Occipital lobe (tissue), 2 donors: ENCODE data around the gene STXBP6. TPM values are rescaled to one million over a fixed set of nuclear protein-coding genes. Genes with fewer than 3 reads are reported as not detected.
"Not testable (repeated sequence)": the region's sequence is repeated elsewhere in the genome, so short reads cannot be mapped to it uniquely, and the experiment has no call there.

Source experiments
- DNase-seq: peaks from one replicate; lab custom pipeline; 2025; lab: John Stamatoyannopoulos, UW
- total RNA-seq: library from RNA; depleted of rRNA; stranded (reverse); fragments of >200 nt; gene quantifications from one replicate; pipeline ENCODE4 v1.2.3, GENCODE V29; 2014

The STXBP6 gene
- total RNA-seq, 1 donor from 2014 or later: 11.9 TPM

- no peak for DNase-seq
Observed at GRCh38 chr14:24986206-24986893, 63.6 kb downstream of the STXBP6 start.

GRCh38 chr14:24984846-24985589, 64.9 kb downstream of the STXBP6 start:
- DNase-seq: no peak

GRCh38 chr14:24982472-24983155, 67.3 kb downstream of the STXBP6 start:
- DNase-seq: no peak

GRCh38 chr14:24979725-24980239, 70.2 kb downstream of the STXBP6 start:
- DNase-seq: no peak

- no peak for DNase-seq
Observed at GRCh38 chr14:24978862-24979724, 70.9 kb downstream of the STXBP6 start.

- DNase-seq: no peak
Observed at GRCh38 chr14:24976602-24977001, 73.3 kb downstream of the STXBP6 start.

GRCh38 chr14:24975393-24975792, 74.6 kb downstream of the STXBP6 start:
- no peak for DNase-seq

- DNase-seq: no peak
Observed at GRCh38 chr14:24974591-24975374, 75.2 kb downstream of the STXBP6 start.

GRCh38 chr14:24972844-24973243, 77.1 kb downstream of the STXBP6 start:
- no peak for DNase-seq

GRCh38 chr14:24971255-24971654, 78.7 kb downstream of the STXBP6 start:
- DNase-seq: no peak

- no peak for DNase-seq
Observed at GRCh38 chr14:24966579-24966964, 83.4 kb downstream of the STXBP6 start.

- no peak for DNase-seq
Observed at GRCh38 chr14:24965934-24966578, 83.9 kb downstream of the STXBP6 start.

- DNase-seq: no peak
Observed at GRCh38 chr14:24965578-24965933, 84.4 kb downstream of the STXBP6 start.

GRCh38 chr14:24964591-24964990, 85.4 kb downstream of the STXBP6 start:
- no peak for DNase-seq

GRCh38 chr14:24964048-24964447, 85.9 kb downstream of the STXBP6 start:
- DNase-seq: no peak

GRCh38 chr14:24962118-24962517, 87.8 kb downstream of the STXBP6 start:
- not testable (repeated sequence) for DNase-seq

- DNase-seq: no peak
Observed at GRCh38 chr14:24960816-24961215, 89.1 kb downstream of the STXBP6 start.

- DNase-seq: no peak
Observed at GRCh38 chr14:24959791-24960331, 90.1 kb downstream of the STXBP6 start.

- DNase-seq: no peak
Observed at GRCh38 chr14:24958271-24958670, 91.7 kb downstream of the STXBP6 start.

GRCh38 chr14:24957814-24958213, 92.1 kb downstream of the STXBP6 start:
- DNase-seq: no peak
